ENCODE results near the gene PHACTR1. TPM values are rescaled to one million over a fixed set of nuclear protein-coding genes. Genes with fewer than 3 reads are reported as not detected.
A peak's percentile ranks its signal among the peaks of the same experiment; 100 is the strongest.

The PHACTR1 gene
- total and polyA plus RNA-seq, 12 donors, result 0.77 to 16.0 (median 3.5) TPM

DNA sequence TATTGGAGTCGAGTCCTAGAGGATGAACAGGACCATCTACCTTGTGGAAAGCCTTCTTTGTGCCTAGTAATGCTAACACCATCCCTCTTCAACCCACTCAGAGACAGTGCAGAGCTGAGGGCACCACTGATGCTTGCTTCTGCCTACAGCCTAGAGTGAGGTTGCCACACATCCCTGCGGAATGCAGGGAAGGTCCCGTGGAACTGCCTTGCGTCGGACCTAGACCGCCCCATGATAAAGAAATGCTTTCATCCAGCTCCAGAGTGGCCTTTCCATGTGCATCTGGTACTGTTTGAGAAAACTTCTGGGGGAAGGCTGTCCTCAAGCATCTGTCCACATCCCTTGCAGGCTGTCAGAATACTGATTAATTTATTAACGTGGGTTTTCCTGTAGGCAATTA, 168.4 kb downstream of the PHACTR1 start:
- Histone ChIP-seq H3K9me3 (replicated peaks in 1 of 3) (no peaks in the 10 kb centered on the region), H3K36me3 (replicated peaks in 1 of 2) (no peaks in the 10 kb centered on the region), H3K4me1 (replicated peaks in 1 of 2) (no peaks in the 10 kb centered on the region), H3K4me3 (no peak overlapping the region), H3K27me3 (peaks cover 6% of the 10 kb centered on the region), H3K27ac (no peak overlapping the region)
- TF ChIP-seq POLR2A (IDR thresholded peaks at IDR 0.05), result no peak
- TF ChIP-seq, protein P1, sequence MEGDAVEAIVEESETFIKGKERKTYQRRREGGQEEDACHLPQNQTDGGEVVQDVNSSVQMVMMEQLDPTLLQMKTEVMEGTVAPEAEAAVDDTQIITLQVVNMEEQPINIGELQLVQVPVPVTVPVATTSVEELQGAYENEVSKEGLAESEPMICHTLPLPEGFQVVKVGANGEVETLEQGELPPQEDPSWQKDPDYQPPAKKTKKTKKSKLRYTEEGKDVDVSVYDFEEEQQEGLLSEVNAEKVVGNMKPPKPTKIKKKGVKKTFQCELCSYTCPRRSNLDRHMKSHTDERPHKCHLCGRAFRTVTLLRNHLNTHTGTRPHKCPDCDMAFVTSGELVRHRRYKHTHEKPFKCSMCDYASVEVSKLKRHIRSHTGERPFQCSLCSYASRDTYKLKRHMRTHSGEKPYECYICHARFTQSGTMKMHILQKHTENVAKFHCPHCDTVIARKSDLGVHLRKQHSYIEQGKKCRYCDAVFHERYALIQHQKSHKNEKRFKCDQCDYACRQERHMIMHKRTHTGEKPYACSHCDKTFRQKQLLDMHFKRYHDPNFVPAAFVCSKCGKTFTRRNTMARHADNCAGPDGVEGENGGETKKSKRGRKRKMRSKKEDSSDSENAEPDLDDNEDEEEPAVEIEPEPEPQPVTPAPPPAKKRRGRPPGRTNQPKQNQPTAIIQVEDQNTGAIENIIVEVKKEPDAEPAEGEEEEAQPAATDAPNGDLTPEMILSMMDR (IDR thresholded peaks at IDR 0.05), result no peak
- intact Hi-C loops (cut with DNase I), result no loop called here
- no peak for DNase-seq
- WGBS, 4 donors, result 72 to 84% (median 78%) methylated on average over 7 of the region's 7 CpGs

DNA sequence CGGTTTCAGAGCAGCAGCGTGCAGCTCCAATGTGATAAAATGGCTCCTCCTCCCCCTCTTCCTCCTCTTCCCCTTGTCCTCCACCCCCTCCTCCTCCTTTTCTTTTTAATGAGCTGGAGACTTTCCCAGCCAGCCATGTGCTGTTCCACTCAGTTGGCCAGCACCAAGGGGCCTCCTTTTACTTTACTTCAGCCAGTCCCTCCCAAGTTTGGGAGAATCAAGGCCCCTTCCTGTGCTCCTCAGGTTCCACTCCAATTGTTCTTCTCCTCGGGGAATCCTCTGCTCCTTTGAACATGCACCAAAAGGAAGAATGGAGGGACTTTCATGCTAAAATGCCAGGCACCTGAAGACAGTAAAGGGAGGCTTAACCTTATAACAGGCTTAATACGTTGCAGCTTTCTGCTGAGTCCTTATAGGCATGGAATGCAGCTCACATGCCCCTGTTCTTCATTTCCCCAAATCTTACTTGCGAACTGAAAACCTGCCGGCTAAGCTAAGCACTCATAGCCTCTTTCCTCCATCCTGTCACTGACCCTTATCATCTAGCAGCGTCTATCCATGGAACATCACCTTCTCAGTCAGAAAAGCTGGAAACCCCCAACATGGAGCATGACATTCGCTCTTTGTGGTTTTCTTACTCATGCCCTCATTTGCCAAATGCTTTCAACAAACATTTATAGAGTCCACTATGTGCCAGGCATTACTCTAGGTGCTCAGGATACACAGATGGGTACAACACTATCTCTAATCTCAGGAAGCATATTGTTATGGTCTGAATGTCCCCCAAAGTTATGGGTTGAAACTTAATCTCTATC, 170.6 kb downstream of the PHACTR1 start:
- H3K27me3 ChIP-seq, result peaks cover 6% of the 10 kb centered on the region
- no peak overlapping the region for H3K4me3 ChIP-seq
- no peaks in the 10 kb centered on the region for H3K36me3 ChIP-seq (replicated peaks in 1 of 2)
- H3K4me1 ChIP-seq (replicated peaks in 1 of 2), result no peaks in the 10 kb centered on the region
- H3K27ac ChIP-seq, result no peak overlapping the region
- intact Hi-C loops (cut with DNase I), result no loop called here
- no peaks in the 10 kb centered on the region for H3K9me3 ChIP-seq (replicated peaks in 1 of 3)
- no peak for DNase-seq
- TF ChIP-seq POLR2A (IDR thresholded peaks at IDR 0.05), result no peak
- TF ChIP-seq, protein P1 (IDR thresholded peaks at IDR 0.05), result no peak
- 69 to 71% (median 69%) methylated on average over 8 of the region's 8 CpGs for WGBS, 4 donors

GRCh38 chr6:12890171-12890790, 173.7 kb downstream of the PHACTR1 start:
- Histone ChIP-seq H3K4me3 (no peak overlapping the region), H3K36me3 (replicated peaks in 1 of 2) (no peaks in the 10 kb centered on the region), H3K4me1 (replicated peaks in 1 of 2) (no peaks in the 10 kb centered on the region), H3K9me3 (replicated peaks in 1 of 3) (no peaks in the 10 kb centered on the region), H3K27me3 (peaks cover 5% of the 10 kb centered on the region), H3K27ac (no peak overlapping the region)
- 88 to 92% (median 90%) methylated on average over 9 of the region's 9 CpGs for WGBS, 4 donors
- intact Hi-C loops (cut with DNase I), result loop anchor here in 1 of 2 donors (10.0 kb wide), 1 partner anchor 255 kb away; no protein-coding TSS in a partner anchor
- peak in 1 of 7 donors; percentile 7 for DNase-seq
- TF ChIP-seq POLR2A (IDR thresholded peaks at IDR 0.05), result no peak
- TF ChIP-seq, protein P1 (IDR thresholded peaks at IDR 0.05), result peak in 2 of 6 experiments; percentile 18 to 19

GRCh38 chr6:12891595-12891994, 175.0 kb downstream of the PHACTR1 start:
- Histone ChIP-seq H3K27me3 (peaks cover 5% of the 10 kb centered on the region), H3K27ac (no peak overlapping the region), H3K36me3 (replicated peaks in 1 of 2) (no peaks in the 10 kb centered on the region), H3K9me3 (replicated peaks in 1 of 3) (no peaks in the 10 kb centered on the region), H3K4me1 (replicated peaks in 1 of 2) (no peaks in the 10 kb centered on the region), H3K4me3 (no peak overlapping the region)
- no peak for TF ChIP-seq POLR2A (IDR thresholded peaks at IDR 0.05)
- TF ChIP-seq, protein P1 (IDR thresholded peaks at IDR 0.05), result no peak
- 39 to 64% (median 53%) methylated on average over 1 of the region's 1 CpG for WGBS, 4 donors
- intact Hi-C loops (cut with DNase I), result loop anchor here in 1 of 2 donors (10.0 kb wide), 1 partner anchor 257 kb away; no protein-coding TSS in a partner anchor
- no peak for DNase-seq
